Erythroblast (primary cell): ENCODE data around the gene MAP7.

Experiments used
- GATA1 ChIP-seq: IDR thresholded peaks from 2 replicates; pipeline ENCODE4 v1.6.1; 2011; ENCODE audit warnings: low read depth, mild to moderate bottlenecking, control low read depth, low read length, moderate library complexity
- POLR2A ChIP-seq: IDR thresholded peaks from 2 replicates; pipeline ENCODE4 v1.6.1; 2011; ENCODE audit warnings: mild to moderate bottlenecking, low read length

- TF ChIP-seq POLR2A (no peak), GATA1 (no peak)
These were observed 187.5 kb downstream of the MAP7 start for GRCh38 chr6:136362421-136363356.
